Activated CD8-positive, alpha-beta T cell treated with anti-CD3 and anti-CD28 coated beads for 36 hours (primary cell): ENCODE results near the gene SOBP. TPM values are rescaled to one million over a fixed set of nuclear protein-coding genes. Genes with fewer than 3 reads are reported as not detected.

Source experiments
- ATAC-seq: fragments of 200-7000 bp; cut with Tn5 transposase; one replicate; pipeline ENCODE4 v1.10.0; 2021; ENCODE audit warnings: mild to moderate bottlenecking, moderate library complexity
- CTCF ChIA-PET: fragments of 350-600 bp; sonication (Branson Sonifier 250); formaldehyde crosslinking; loops from one replicate; lab custom pipeline; 2021; ENCODE audit warnings: antibody characterized with exemption; lab: Charles Lee
- POLR2A ChIA-PET: fragments of 350-600 bp; sonication (Branson Sonifier 250); formaldehyde crosslinking; loops from one replicate; lab custom pipeline; 2021; ENCODE audit warnings: antibody characterized with exemption; lab: Charles Lee
- DNase-seq: peaks from one replicate; pipeline ENCODE4 v3.0.0-alpha.2; 2020
- H3K27ac Mint-ChIP-seq: one replicate; pipeline ENCODE4 v1.8.0; 2021; ENCODE audit warnings: mild to moderate bottlenecking, mixed read lengths
- H3K27me3 Mint-ChIP-seq: one replicate; pipeline ENCODE4 v1.8.0; 2021; ENCODE audit warnings: mixed read lengths
- H3K36me3 Mint-ChIP-seq: one replicate; pipeline ENCODE4 v1.8.0; 2021; ENCODE audit warnings: low read depth, mixed read lengths
- H3K4me1 Mint-ChIP-seq: one replicate; pipeline ENCODE4 v1.8.0; 2021; ENCODE audit warnings: low read depth, mixed read lengths
- H3K4me3 Mint-ChIP-seq: one replicate; pipeline ENCODE4 v1.8.0; 2021; ENCODE audit warnings: mild to moderate bottlenecking, moderate library complexity, mixed read lengths
- H3K9me3 Mint-ChIP-seq: one replicate; pipeline ENCODE4 v1.8.0; 2021; ENCODE audit warnings: mixed read lengths
- CTCF ChIP-seq: fragments of 200-600 bp; IDR thresholded peaks from one replicate; pipeline ENCODE4 v1.8.0; 2022; ENCODE audit warnings: antibody characterized with exemption, mild to moderate bottlenecking
- intact Hi-C: fragments of 100-400 bp; cut with micrococcal nuclease; formaldehyde crosslinking; loops from one replicate; pipeline ENCODE4 v1.10.0; 2022
- total RNA-seq, 2 experiments: library from RNA; stranded (reverse); gene quantifications; one replicate each; pipeline ENCODE4 v1.2.3, GENCODE V29; 2021

The SOBP gene
- total RNA-seq, 2 experiments from 2014 or later: 0.77 to 1.1 TPM

GRCh38 chr6:107689951-107690642 lies 200.2 kb downstream of the SOBP start:
- Mint-ChIP-seq H3K9me3 (no peaks in the 10 kb centered on the region), H3K36me3 (no peaks in the 10 kb centered on the region), H3K27me3 (no peaks in the 10 kb centered on the region), H3K4me3 (no peak overlapping the region), H3K4me1 (peaks cover 5% of the 10 kb centered on the region), H3K27ac (no peak overlapping the region)
- DNase-seq (no peak), ATAC-seq (no peak)
- no peak for TF ChIP-seq CTCF
- ChIA-PET CTCF (interaction anchor here (0.6 to 4.7 kb wide), 6 partner anchors 14 to 360 kb away, joined by 3 to 25 read pairs (median 4); no protein-coding TSS in a partner anchor), POLR2A (interaction anchor here (0.8 to 1.7 kb wide), 2 partner anchors 11 to 40 kb away, joined by 3 to 6 read pairs; no protein-coding TSS in a partner anchor)
- intact Hi-C loops: no loop called here

GRCh38 chr6:107690643-107691061 lies 200.7 kb downstream of the SOBP start:
- H3K9me3 Mint-ChIP-seq: no peaks in the 10 kb centered on the region
- ChIA-PET POLR2A (interaction anchor here (1.7 kb wide), 1 partner anchor 10 kb away, joined by 6 read pairs; no protein-coding TSS in a partner anchor), CTCF (interaction anchor here (0.9 to 4.7 kb wide), 4 partner anchors 11 to 158 kb away, joined by 3 to 25 read pairs (median 4); no protein-coding TSS in a partner anchor)
- intact Hi-C loops: no loop called here
- ATAC-seq: no peak
- no peaks in the 10 kb centered on the region for H3K36me3 Mint-ChIP-seq
- TF ChIP-seq CTCF: no peak
- H3K4me3 Mint-ChIP-seq: no peak overlapping the region
- H3K4me1 Mint-ChIP-seq: peaks cover 5% of the 10 kb centered on the region
- no peaks in the 10 kb centered on the region for H3K27me3 Mint-ChIP-seq
- no peak for DNase-seq
- no peak overlapping the region for H3K27ac Mint-ChIP-seq

DNA sequence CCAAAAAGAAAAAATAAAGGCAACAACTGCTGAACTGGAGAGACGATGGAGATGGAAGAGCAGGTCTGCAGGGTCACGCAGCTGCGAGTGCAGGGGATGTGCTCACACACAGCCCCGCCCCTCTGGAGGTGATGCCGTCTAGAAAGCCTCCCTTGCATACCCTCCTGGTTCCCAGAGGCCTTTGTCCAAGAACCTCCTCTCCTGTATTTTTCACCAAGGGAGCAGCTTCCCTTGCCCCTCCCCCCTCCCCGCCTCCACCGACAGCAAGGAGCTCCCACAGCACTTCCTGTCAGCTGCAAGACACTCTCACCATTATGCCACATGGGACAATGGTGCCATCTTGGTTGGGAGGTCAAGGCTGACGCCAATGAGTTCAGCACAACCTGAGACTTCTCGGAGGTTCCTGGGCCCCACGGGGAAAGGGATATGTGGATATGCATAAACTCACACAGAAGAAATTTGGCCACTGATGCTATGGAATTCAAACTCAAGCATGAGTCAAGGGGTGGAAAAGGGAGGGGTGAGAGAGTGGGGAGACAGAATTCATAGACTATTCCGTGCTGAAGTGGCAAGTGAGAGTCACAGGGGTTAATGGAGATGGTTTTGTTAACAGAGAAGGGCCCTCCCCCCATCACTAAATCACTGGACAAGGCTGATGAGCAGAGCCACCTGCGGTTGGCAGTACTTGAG lies 201.3 kb downstream of the SOBP start:
- intact Hi-C loops: no loop called here
- Mint-ChIP-seq H3K9me3 (no peaks in the 10 kb centered on the region), H3K4me1 (peaks cover 5% of the 10 kb centered on the region), H3K27ac (no peak overlapping the region), H3K36me3 (no peaks in the 10 kb centered on the region), H3K27me3 (no peaks in the 10 kb centered on the region), H3K4me3 (no peak overlapping the region)
- ChIA-PET POLR2A (interaction anchor here (0.5 to 0.6 kb wide), 3 partner anchors 11 to 1061 kb away, joined by 3 read pairs; no protein-coding TSS in a partner anchor), CTCF (interaction anchor here (1.2 to 4.7 kb wide), 3 partner anchors 12 to 358 kb away, joined by 3 to 25 read pairs (median 3); no protein-coding TSS in a partner anchor)
- no peak for ATAC-seq
- no peak for DNase-seq
- no peak for TF ChIP-seq CTCF

DNA sequence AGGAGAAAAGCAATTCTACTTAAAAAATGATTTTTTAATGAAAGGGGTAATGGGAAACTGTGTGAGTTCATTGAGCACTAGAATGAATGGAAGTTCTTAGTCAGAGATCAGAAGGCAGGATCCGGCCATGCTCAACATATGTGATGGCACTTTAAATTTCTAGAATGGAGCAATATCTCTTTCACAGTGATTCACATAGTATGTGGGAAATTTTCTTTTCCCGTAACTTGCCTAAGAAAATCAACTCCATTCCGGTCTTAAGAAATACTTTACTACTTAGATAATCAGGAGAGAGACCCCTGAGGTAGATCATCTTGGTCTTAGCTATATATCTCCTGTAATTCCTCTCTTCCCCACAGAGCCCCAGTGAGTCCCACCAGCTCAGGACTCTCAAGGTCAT lies 202.4 kb downstream of the SOBP start:
- H3K27ac Mint-ChIP-seq: no peak overlapping the region
- POLR2A ChIA-PET: no interaction called here
- intact Hi-C loops: no loop called here

More for the DNA sequence above, 202.4 kb downstream of the SOBP start:
- Mint-ChIP-seq H3K27me3 (no peaks in the 10 kb centered on the region), H3K36me3 (no peaks in the 10 kb centered on the region), H3K4me3 (no peak overlapping the region), H3K9me3 (no peaks in the 10 kb centered on the region), H3K4me1 (peaks cover 9% of the 10 kb centered on the region)
- CTCF ChIA-PET: interaction anchor here (0.6 to 1.2 kb wide), 2 partner anchors 156 to 357 kb away, joined by 3 read pairs; no protein-coding TSS in a partner anchor
- TF ChIP-seq CTCF: no peak
- no peak for ATAC-seq
- DNase-seq: no peak
